ENCODE results near the gene RHBDD2. TPM values are rescaled to one million over a fixed set of nuclear protein-coding genes. Genes with fewer than 3 reads are reported as not detected.

RHBDD2 gene
- polyA plus RNA-seq, 3 donors: 34.1 to 54.6 (median 53.1) TPM

- DNase-seq: peak in 2 of 3 donors; percentile 36 to 50
- peak overlapping the region; percentile 100 for H3K4me2 ChIP-seq (replicated peaks; ENCODE audit: extremely low read depth, low read length, poor library complexity, severe bottlenecking)
- Mint-ChIP-seq H3K4me3 (peak overlapping the region; percentile 87 to 92), H3K4me1 (peaks cover 53% of the 10 kb centered on the region), H3K9me3 (peaks cover 0 to 2% (median 0%) of the 10 kb centered on the region in 7 donors), H3K36me3 (peaks cover 8 to 25% of the 10 kb centered on the region in 2 donors), H3K27me3 (ENCODE audit: low read depth in 3 of 3) (peaks cover 0 to 4% (median 2%) of the 10 kb centered on the region in 3 donors), H3K27ac (peak overlapping the region in 3 of 7 donors; percentile 72 to 87 (median 86))
- H3K9me3 ChIP-seq (replicated peaks in 1 of 2; ENCODE audit: control insufficient read depth in 1 of 2, insufficient read depth in 1 of 2, low read length in 2 of 2): no peaks in the 10 kb centered on the region
- peak overlapping the region in 1 of 2 donors; percentile 91 for H3K27ac ChIP-seq (ENCODE audit: low read depth in 1 of 2, low read length in 2 of 2)
- no peaks in the 10 kb centered on the region for H3K36me3 ChIP-seq (replicated peaks in 1 of 2; ENCODE audit: control insufficient read depth in 1 of 2, insufficient read depth in 2 of 2, low read length in 2 of 2)
- peak overlapping the region; percentile 66 to 96 (median 78) for H3K4me3 ChIP-seq (replicated peaks in 1 of 3; ENCODE audit: low read depth in 2 of 3, low read length in 3 of 3)
- WGBS (ENCODE audit: insufficient coverage): 79% methylated on average over 3 of the region's 5 CpGs
- H3K27me3 ChIP-seq (ENCODE audit: control insufficient read depth in 2 of 2, insufficient read depth in 2 of 2, low read length in 2 of 2): no peaks in the 10 kb centered on the region
- peak overlapping the region; percentile 83 for H2AFZ ChIP-seq (ENCODE audit: insufficient read depth, low read depth, low read length, poor library complexity, severe bottlenecking)
- intact Hi-C loops (cut with micrococcal nuclease): loop anchor here (5.0 kb wide), 3 partner anchors 36 to 56 kb away; no protein-coding TSS in a partner anchor
- TF ChIP-seq, protein P1, sequence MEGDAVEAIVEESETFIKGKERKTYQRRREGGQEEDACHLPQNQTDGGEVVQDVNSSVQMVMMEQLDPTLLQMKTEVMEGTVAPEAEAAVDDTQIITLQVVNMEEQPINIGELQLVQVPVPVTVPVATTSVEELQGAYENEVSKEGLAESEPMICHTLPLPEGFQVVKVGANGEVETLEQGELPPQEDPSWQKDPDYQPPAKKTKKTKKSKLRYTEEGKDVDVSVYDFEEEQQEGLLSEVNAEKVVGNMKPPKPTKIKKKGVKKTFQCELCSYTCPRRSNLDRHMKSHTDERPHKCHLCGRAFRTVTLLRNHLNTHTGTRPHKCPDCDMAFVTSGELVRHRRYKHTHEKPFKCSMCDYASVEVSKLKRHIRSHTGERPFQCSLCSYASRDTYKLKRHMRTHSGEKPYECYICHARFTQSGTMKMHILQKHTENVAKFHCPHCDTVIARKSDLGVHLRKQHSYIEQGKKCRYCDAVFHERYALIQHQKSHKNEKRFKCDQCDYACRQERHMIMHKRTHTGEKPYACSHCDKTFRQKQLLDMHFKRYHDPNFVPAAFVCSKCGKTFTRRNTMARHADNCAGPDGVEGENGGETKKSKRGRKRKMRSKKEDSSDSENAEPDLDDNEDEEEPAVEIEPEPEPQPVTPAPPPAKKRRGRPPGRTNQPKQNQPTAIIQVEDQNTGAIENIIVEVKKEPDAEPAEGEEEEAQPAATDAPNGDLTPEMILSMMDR (IDR thresholded peaks at IDR 0.05): no peak
- H3K4me1 ChIP-seq (ENCODE audit: control insufficient read depth in 1 of 2, insufficient read depth in 2 of 2, low read length in 2 of 2): peaks cover 31 to 33% of the 10 kb centered on the region in 2 donors
- peaks cover 61% of the 10 kb centered on the region for H3K79me2 ChIP-seq (ENCODE audit: insufficient read depth, low read length)
- peaks cover 58% of the 10 kb centered on the region for H4K20me1 ChIP-seq (ENCODE audit: insufficient read depth, low read length)
- no peak overlapping the region for H3K9ac ChIP-seq (ENCODE audit: insufficient read depth, low read length, poor library complexity, severe bottlenecking)
Observed at GRCh38 chr7:75916259-75916658, 37.4 kb downstream of the RHBDD2 start.

- H3K4me3 ChIP-seq (replicated peaks in 1 of 3; ENCODE audit: low read depth in 2 of 3, low read length in 3 of 3): peak overlapping the region in 1 of 3 experiments; percentile 96
- 100% methylated on average over 1 of the region's 11 CpGs for WGBS (ENCODE audit: insufficient coverage)
- peak overlapping the region; percentile 100 for H3K4me2 ChIP-seq (replicated peaks; ENCODE audit: extremely low read depth, low read length, poor library complexity, severe bottlenecking)
- peaks cover 64% of the 10 kb centered on the region for H3K79me2 ChIP-seq (ENCODE audit: insufficient read depth, low read length)
- peak overlapping the region in 1 of 2 donors; percentile 91 for H3K27ac ChIP-seq (ENCODE audit: low read depth in 1 of 2, low read length in 2 of 2)
- no peaks in the 10 kb centered on the region for H3K27me3 ChIP-seq (ENCODE audit: control insufficient read depth in 2 of 2, insufficient read depth in 2 of 2, low read length in 2 of 2)
- peaks cover 10 to 26% of the 10 kb centered on the region in 2 donors for H3K36me3 Mint-ChIP-seq
- intact Hi-C loops (cut with micrococcal nuclease): loop anchor here (5.0 kb wide), 3 partner anchors 35 to 55 kb away; no protein-coding TSS in a partner anchor
- no peak for DNase-seq
- peaks cover 0 to 4% (median 2%) of the 10 kb centered on the region in 3 donors for H3K27me3 Mint-ChIP-seq (ENCODE audit: low read depth in 3 of 3)
- H4K20me1 ChIP-seq (ENCODE audit: insufficient read depth, low read length): peaks cover 65% of the 10 kb centered on the region
- peak overlapping the region in 2 of 7 donors; percentile 72 to 87 for H3K27ac Mint-ChIP-seq
- H3K36me3 ChIP-seq (replicated peaks in 1 of 2; ENCODE audit: control insufficient read depth in 1 of 2, insufficient read depth in 2 of 2, low read length in 2 of 2): no peaks in the 10 kb centered on the region
- peak overlapping the region; percentile 87 to 92 for H3K4me3 Mint-ChIP-seq
- H3K9me3 Mint-ChIP-seq: peaks cover 0 to 2% (median 0%) of the 10 kb centered on the region in 7 donors
- no peaks in the 10 kb centered on the region for H3K9me3 ChIP-seq (replicated peaks in 1 of 2; ENCODE audit: control insufficient read depth in 1 of 2, insufficient read depth in 1 of 2, low read length in 2 of 2)
- TF ChIP-seq, protein P1 (IDR thresholded peaks at IDR 0.05): no peak
- no peak overlapping the region for H2AFZ ChIP-seq (ENCODE audit: insufficient read depth, low read depth, low read length, poor library complexity, severe bottlenecking)
- H3K4me1 ChIP-seq (ENCODE audit: control insufficient read depth in 1 of 2, insufficient read depth in 2 of 2, low read length in 2 of 2): peaks cover 33 to 39% of the 10 kb centered on the region in 2 donors
- no peak overlapping the region for H3K9ac ChIP-seq (ENCODE audit: insufficient read depth, low read length, poor library complexity, severe bottlenecking)
- H3K4me1 Mint-ChIP-seq: peaks cover 55% of the 10 kb centered on the region
Observed at GRCh38 chr7:75916685-75917634, 38.1 kb downstream of the RHBDD2 start.
